Measurements from ENCODE around the gene MDK. TPM values are rescaled to one million over a fixed set of nuclear protein-coding genes. Genes with fewer than 3 reads are reported as not detected.

MDK gene
- total RNA-seq, 1 donor from 2014 or later: 604 TPM

GRCh38 chr11:46383404-46383758 lies 1.9 kb downstream of the MDK start:
- H3K4me3 ChIP-seq (ENCODE audit: low read depth, low read length): no peak overlapping the region
- no peak for DNase-seq (ENCODE audit: low read depth)
- TF ChIP-seq CTCF (conservative IDR thresholded peaks at IDR 0.05; ENCODE audit: low read depth, low read length): no peak

- H3K4me3 ChIP-seq (ENCODE audit: low read depth, low read length): no peak overlapping the region
- DNase-seq (ENCODE audit: low read depth): no peak
- no peak for TF ChIP-seq CTCF (conservative IDR thresholded peaks at IDR 0.05; ENCODE audit: low read depth, low read length)
These were observed 2.7 kb downstream of the MDK start for GRCh38 chr11:46383974-46384701.

GRCh38 chr11:46385169-46386004 lies 3.9 kb downstream of the MDK start:
- no peak for TF ChIP-seq CTCF (conservative IDR thresholded peaks at IDR 0.05; ENCODE audit: low read depth, low read length)
- no peak overlapping the region for H3K4me3 ChIP-seq (ENCODE audit: low read depth, low read length)
- no peak for DNase-seq (ENCODE audit: low read depth)

- no peak overlapping the region for H3K4me3 ChIP-seq (ENCODE audit: low read depth, low read length)
- TF ChIP-seq CTCF (conservative IDR thresholded peaks at IDR 0.05; ENCODE audit: low read depth, low read length): no peak
- no peak for DNase-seq (ENCODE audit: low read depth)
These were observed 4.6 kb downstream of the MDK start for GRCh38 chr11:46386005-46386578.

GRCh38 chr11:46386674-46387073 lies 5.2 kb downstream of the MDK start:
- no peak for TF ChIP-seq CTCF (conservative IDR thresholded peaks at IDR 0.05; ENCODE audit: low read depth, low read length)
- no peak overlapping the region for H3K4me3 ChIP-seq (ENCODE audit: low read depth, low read length)
- no peak for DNase-seq (ENCODE audit: low read depth)

GRCh38 chr11:46387456-46387855 lies 6.0 kb downstream of the MDK start:
- no peak for TF ChIP-seq CTCF (conservative IDR thresholded peaks at IDR 0.05; ENCODE audit: low read depth, low read length)
- H3K4me3 ChIP-seq (ENCODE audit: low read depth, low read length): no peak overlapping the region
- no peak for DNase-seq (ENCODE audit: low read depth)

All from epithelial cell of proximal tubule (primary cell).